ENCODE data around the gene SLC30A7.
"Not testable (repeated sequence)": the region's sequence is repeated elsewhere in the genome, so short reads cannot be mapped to it uniquely, and the experiment has no call there.

SLC30A7 gene

GRCh38 chr1:100946064-100946463, 50.2 kb downstream of the SLC30A7 start:
- no CpG with 5 or more reads among the region's 3 CpGs for WGBS, 2 donors (ENCODE audit: extremely low coverage in 2 of 2, insufficient read length in 2 of 2, insufficient replicate concordance in 1 of 2)

GRCh38 chr1:100947816-100948215, 51.9 kb downstream of the SLC30A7 start:
- H2BK15ac ChIP-seq (ENCODE audit: low read length); H3K4ac ChIP-seq (ENCODE audit: low read length); H3K27ac ChIP-seq (replicated peaks; ENCODE audit: low read length); H3K4me2 ChIP-seq (ENCODE audit: insufficient read depth, low read length, poor library complexity, severe bottlenecking); H2BK5ac ChIP-seq (ENCODE audit: low read length); H2BK120ac ChIP-seq (ENCODE audit: low read depth, low read length); H2AK5ac ChIP-seq (ENCODE audit: low read depth, low read length); H4K8ac ChIP-seq (ENCODE audit: low read depth, low read length); H3K79me1 ChIP-seq (ENCODE audit: low read depth, low read length); H3K27me3 ChIP-seq (ENCODE audit: control insufficient read depth in 3 of 3, insufficient read depth in 3 of 3, low read depth in 1 of 3, low read length in 3 of 3); H2AFZ ChIP-seq (ENCODE audit: low read length); H3K23ac ChIP-seq (ENCODE audit: low read depth, low read length, poor library complexity); H3K18ac ChIP-seq (ENCODE audit: low read length); H2BK12ac ChIP-seq (ENCODE audit: low read length); H3K14ac ChIP-seq (ENCODE audit: low read length); DNase-seq (ENCODE audit: low spot score); H3K9me3 ChIP-seq (replicated peaks in 1 of 2; ENCODE audit: control insufficient read depth in 2 of 2, insufficient read depth in 1 of 2, low read depth in 1 of 2, low read length in 2 of 2); H3K4me3 ChIP-seq (ENCODE audit: low read length in 2 of 2); H3K9ac ChIP-seq (ENCODE audit: low read depth, low read length, poor library complexity); H4K91ac ChIP-seq (ENCODE audit: low read depth, low read length, poor library complexity): not testable (repeated sequence)
- WGBS, 2 donors (ENCODE audit: extremely low coverage in 2 of 2, insufficient read length in 2 of 2, insufficient replicate concordance in 1 of 2), result no CpG with 5 or more reads among the region's 3 CpGs
- Histone ChIP-seq H3K36me3 (replicated peaks in 1 of 2; ENCODE audit: control insufficient read depth in 2 of 2, insufficient read depth in 2 of 2, low read length in 2 of 2) (peaks cover 0 to 40% of the 10 kb centered on the region in 2 donors), H3K4me1 (ENCODE audit: control insufficient read depth in 2 of 2, insufficient read depth in 1 of 2, low read depth in 1 of 2, low read length in 2 of 2) (peaks cover 2 to 20% of the 10 kb centered on the region in 2 donors)

More at GRCh38 chr1:100946064-100946463, 50.2 kb downstream of the SLC30A7 start:
- H3K9ac ChIP-seq (ENCODE audit: low read depth, low read length, poor library complexity); H3K4ac ChIP-seq (ENCODE audit: low read length); H2BK12ac ChIP-seq (ENCODE audit: low read length); DNase-seq (ENCODE audit: low spot score); H4K8ac ChIP-seq (ENCODE audit: low read depth, low read length); H3K23ac ChIP-seq (ENCODE audit: low read depth, low read length, poor library complexity); H3K27ac ChIP-seq (replicated peaks; ENCODE audit: low read length); H3K27me3 ChIP-seq (ENCODE audit: control insufficient read depth in 3 of 3, insufficient read depth in 3 of 3, low read depth in 1 of 3, low read length in 3 of 3); H2BK15ac ChIP-seq (ENCODE audit: low read length); H2BK120ac ChIP-seq (ENCODE audit: low read depth, low read length); H2AFZ ChIP-seq (ENCODE audit: low read length); H3K4me2 ChIP-seq (ENCODE audit: insufficient read depth, low read length, poor library complexity, severe bottlenecking); H3K9me3 ChIP-seq (replicated peaks in 1 of 2; ENCODE audit: control insufficient read depth in 2 of 2, insufficient read depth in 1 of 2, low read depth in 1 of 2, low read length in 2 of 2); H3K79me1 ChIP-seq (ENCODE audit: low read depth, low read length); H3K4me3 ChIP-seq (ENCODE audit: low read length in 2 of 2); H3K18ac ChIP-seq (ENCODE audit: low read length); H2BK5ac ChIP-seq (ENCODE audit: low read length); H3K14ac ChIP-seq (ENCODE audit: low read length); H2AK5ac ChIP-seq (ENCODE audit: low read depth, low read length); H4K91ac ChIP-seq (ENCODE audit: low read depth, low read length, poor library complexity): not testable (repeated sequence)
- Histone ChIP-seq H3K4me1 (ENCODE audit: control insufficient read depth in 2 of 2, insufficient read depth in 1 of 2, low read depth in 1 of 2, low read length in 2 of 2) (peaks cover 2 to 16% of the 10 kb centered on the region in 2 donors), H3K36me3 (replicated peaks in 1 of 2; ENCODE audit: control insufficient read depth in 2 of 2, insufficient read depth in 2 of 2, low read length in 2 of 2) (peaks cover 3 to 42% of the 10 kb centered on the region in 2 donors)

GRCh38 chr1:100948721-100949405, 53.0 kb downstream of the SLC30A7 start:
- not testable (repeated sequence) for H3K14ac ChIP-seq (ENCODE audit: low read length); H3K9me3 ChIP-seq (replicated peaks in 1 of 2; ENCODE audit: control insufficient read depth in 2 of 2, insufficient read depth in 1 of 2, low read depth in 1 of 2, low read length in 2 of 2); H3K23ac ChIP-seq (ENCODE audit: low read depth, low read length, poor library complexity); H2AFZ ChIP-seq (ENCODE audit: low read length); H2AK5ac ChIP-seq (ENCODE audit: low read depth, low read length); H2BK15ac ChIP-seq (ENCODE audit: low read length); H2BK12ac ChIP-seq (ENCODE audit: low read length); H3K79me1 ChIP-seq (ENCODE audit: low read depth, low read length); H3K4me3 ChIP-seq (ENCODE audit: low read length in 2 of 2); H4K91ac ChIP-seq (ENCODE audit: low read depth, low read length, poor library complexity); DNase-seq (ENCODE audit: low spot score); H2BK5ac ChIP-seq (ENCODE audit: low read length); H2BK120ac ChIP-seq (ENCODE audit: low read depth, low read length); H3K18ac ChIP-seq (ENCODE audit: low read length); H3K27me3 ChIP-seq (ENCODE audit: control insufficient read depth in 3 of 3, insufficient read depth in 3 of 3, low read depth in 1 of 3, low read length in 3 of 3); H3K9ac ChIP-seq (ENCODE audit: low read depth, low read length, poor library complexity); H3K4ac ChIP-seq (ENCODE audit: low read length); H4K8ac ChIP-seq (ENCODE audit: low read depth, low read length); H3K4me2 ChIP-seq (ENCODE audit: insufficient read depth, low read length, poor library complexity, severe bottlenecking)
- peaks cover 0 to 30% of the 10 kb centered on the region in 2 donors for H3K36me3 ChIP-seq (replicated peaks in 1 of 2; ENCODE audit: control insufficient read depth in 2 of 2, insufficient read depth in 2 of 2, low read length in 2 of 2)
- H3K4me1 ChIP-seq (ENCODE audit: control insufficient read depth in 2 of 2, insufficient read depth in 1 of 2, low read depth in 1 of 2, low read length in 2 of 2), result peaks cover 2 to 20% of the 10 kb centered on the region in 2 donors
- no CpG with 5 or more reads among the region's 7 CpGs for WGBS, 2 donors (ENCODE audit: extremely low coverage in 2 of 2, insufficient read length in 2 of 2, insufficient replicate concordance in 1 of 2)
- H3K27ac ChIP-seq (replicated peaks; ENCODE audit: low read length), result peak overlapping the region; percentile 22

- not testable (repeated sequence) for H2AFZ ChIP-seq (ENCODE audit: low read length); H3K9me3 ChIP-seq (replicated peaks in 1 of 2; ENCODE audit: control insufficient read depth in 2 of 2, insufficient read depth in 1 of 2, low read depth in 1 of 2, low read length in 2 of 2); H4K8ac ChIP-seq (ENCODE audit: low read depth, low read length); H2BK120ac ChIP-seq (ENCODE audit: low read depth, low read length); H3K23ac ChIP-seq (ENCODE audit: low read depth, low read length, poor library complexity); H3K4ac ChIP-seq (ENCODE audit: low read length); H3K4me3 ChIP-seq (ENCODE audit: low read length in 2 of 2); H3K4me2 ChIP-seq (ENCODE audit: insufficient read depth, low read length, poor library complexity, severe bottlenecking); H2BK5ac ChIP-seq (ENCODE audit: low read length); H3K9ac ChIP-seq (ENCODE audit: low read depth, low read length, poor library complexity); H4K91ac ChIP-seq (ENCODE audit: low read depth, low read length, poor library complexity); H2AK5ac ChIP-seq (ENCODE audit: low read depth, low read length); H2BK12ac ChIP-seq (ENCODE audit: low read length); H3K79me1 ChIP-seq (ENCODE audit: low read depth, low read length); H3K14ac ChIP-seq (ENCODE audit: low read length); H3K27me3 ChIP-seq (ENCODE audit: control insufficient read depth in 3 of 3, insufficient read depth in 3 of 3, low read depth in 1 of 3, low read length in 3 of 3); H2BK15ac ChIP-seq (ENCODE audit: low read length)
- peaks cover 0 to 26% of the 10 kb centered on the region in 2 donors for H3K36me3 ChIP-seq (replicated peaks in 1 of 2; ENCODE audit: control insufficient read depth in 2 of 2, insufficient read depth in 2 of 2, low read length in 2 of 2)
- peaks cover 2 to 20% of the 10 kb centered on the region in 2 donors for H3K4me1 ChIP-seq (ENCODE audit: control insufficient read depth in 2 of 2, insufficient read depth in 1 of 2, low read depth in 1 of 2, low read length in 2 of 2)
- H3K27ac ChIP-seq (replicated peaks; ENCODE audit: low read length), result peak overlapping the region; percentile 22
- DNase-seq (ENCODE audit: low spot score), result peak; percentile 33
- H3K18ac ChIP-seq (ENCODE audit: low read length), result peak overlapping the region; percentile 87
- WGBS, 2 donors (ENCODE audit: extremely low coverage in 2 of 2, insufficient read length in 2 of 2, insufficient replicate concordance in 1 of 2), result no CpG with 5 or more reads among the region's 9 CpGs
Observed at GRCh38 chr1:100949515-100950158, 53.7 kb downstream of the SLC30A7 start.
